Measurements from ENCODE around the gene PGPEP1.
"Not testable (repeated sequence)": the region's sequence is repeated elsewhere in the genome, so short reads cannot be mapped to it uniquely, and the experiment has no call there.

The PGPEP1 gene

DNA sequence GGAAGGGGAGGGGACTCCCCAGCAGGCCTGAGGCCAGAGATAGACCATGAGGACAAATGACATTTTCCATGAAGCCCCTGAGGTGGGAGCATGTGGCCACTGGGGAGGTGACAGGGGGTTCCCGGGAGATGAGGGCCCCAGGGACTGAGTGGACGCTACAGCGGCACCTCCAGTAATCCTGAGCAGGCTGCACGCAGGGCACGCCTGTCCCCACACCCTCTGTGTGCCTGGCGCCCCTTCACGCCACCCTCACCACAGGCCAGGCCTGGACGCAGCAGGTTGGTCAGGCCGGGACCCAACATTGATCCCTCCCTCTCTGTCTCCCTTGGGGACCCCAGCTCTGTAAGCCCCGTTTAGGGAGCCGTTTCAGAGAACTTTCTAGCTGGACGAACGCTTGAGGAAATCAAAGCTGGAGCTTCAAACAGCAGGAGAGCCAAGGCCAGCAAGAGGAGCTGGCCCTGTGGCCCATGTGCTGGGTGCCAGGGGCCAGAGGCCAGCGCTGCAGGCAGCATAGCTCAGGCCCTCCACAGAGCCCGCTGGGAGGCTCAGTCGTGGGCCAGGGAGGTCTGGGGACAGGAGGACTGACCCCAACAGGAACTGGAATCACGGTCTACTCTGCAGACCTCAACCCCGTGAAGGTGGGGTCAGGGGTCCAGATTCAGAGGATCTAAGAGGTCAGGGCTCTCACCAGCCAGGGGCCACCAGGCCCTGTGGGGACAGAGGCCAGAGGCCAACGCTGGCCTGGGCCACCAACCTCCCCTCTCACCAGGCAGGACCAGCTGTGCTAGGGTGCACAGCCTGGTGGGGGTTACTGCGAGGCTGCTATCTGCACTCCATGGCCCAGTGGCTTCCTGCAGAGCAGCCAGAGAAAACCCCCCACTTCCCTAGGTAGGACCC, 32.1 kb upstream of the PGPEP1 start:
- DNase-seq = no peak

DNA sequence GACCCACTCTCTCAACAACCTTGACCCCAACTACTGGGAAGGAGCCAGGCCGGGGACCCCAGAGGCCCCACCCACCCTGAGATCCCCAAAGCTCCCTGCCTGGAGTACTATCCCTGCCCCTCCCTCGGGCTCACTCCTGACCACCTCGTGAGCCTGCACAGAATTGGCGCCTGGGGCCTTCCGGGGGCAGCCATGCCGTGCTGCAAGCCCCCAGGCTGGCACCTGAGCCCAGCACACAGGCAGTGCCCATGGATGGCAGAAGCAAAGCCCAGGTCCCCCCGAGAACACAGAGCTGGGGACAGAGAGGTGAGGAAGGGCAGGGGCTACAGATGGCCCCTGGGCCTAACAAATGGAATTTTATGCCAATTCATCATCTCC, 31.5 kb upstream of the PGPEP1 start:
- DNase-seq = no peak

DNA sequence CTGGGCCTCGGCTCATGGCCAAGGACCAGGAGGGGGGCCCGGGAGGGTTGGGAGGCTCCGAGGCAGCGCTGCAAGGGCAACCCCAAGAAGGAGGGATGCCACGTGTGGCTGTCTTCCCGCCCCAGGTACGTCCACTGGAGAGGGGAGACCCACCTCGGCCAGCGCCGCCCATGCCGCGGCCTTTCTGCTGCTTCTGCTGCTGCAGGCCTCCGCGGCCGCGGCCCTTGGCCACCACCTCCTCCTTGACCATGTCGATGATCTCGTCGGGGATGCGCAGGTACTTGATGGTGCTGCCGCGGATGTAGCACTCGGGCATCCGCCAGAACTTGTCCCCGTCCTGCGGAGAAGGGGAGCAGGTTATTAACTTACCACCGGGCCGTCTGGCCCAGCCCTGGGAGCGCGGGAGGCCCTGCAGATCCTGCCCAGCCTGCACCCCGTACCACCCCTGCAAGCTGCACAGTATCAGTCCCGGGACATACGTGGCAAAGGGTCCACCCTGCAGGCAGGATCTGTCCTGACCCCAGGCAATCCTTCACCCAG, 30.8 kb upstream of the PGPEP1 start:
- no peak for DNase-seq

DNA sequence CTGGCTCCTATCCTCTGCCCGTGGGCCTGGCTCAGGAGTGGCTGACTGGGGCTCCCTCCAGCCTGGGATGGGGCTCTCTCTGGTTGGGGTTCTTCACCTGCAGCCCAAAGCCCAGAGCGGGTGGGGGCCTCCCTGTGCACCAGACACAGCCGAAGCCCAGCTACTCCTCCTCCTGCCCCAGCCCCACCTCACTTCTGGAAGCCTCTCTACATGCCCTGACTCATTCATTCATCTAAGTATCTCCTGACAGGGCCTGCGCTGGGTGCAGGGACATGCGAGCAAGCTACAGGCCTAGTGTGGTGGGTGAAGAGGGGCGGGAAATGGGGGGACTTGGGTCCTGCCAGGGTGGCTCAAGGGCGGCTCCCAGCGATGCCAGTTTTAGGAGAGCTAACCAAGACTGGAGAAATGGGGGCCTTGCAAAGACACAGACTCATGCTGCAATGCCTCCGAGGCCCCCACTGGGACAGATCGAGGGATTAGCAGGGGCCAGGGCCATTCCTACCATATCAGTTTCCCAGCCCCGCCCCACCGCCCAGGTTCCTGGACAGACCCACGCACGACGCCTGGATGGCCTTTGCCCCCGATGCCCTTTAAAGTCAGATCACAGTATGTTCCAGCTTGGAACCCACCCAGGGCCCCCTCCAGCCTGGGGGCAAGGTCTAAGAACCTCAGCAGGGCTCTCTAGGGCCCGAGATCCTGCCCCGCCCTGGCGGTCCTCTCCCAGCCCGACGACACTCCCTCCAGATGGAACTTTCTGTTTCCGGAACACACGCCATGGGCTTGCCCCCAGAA, 30.1 kb upstream of the PGPEP1 start:
- DNase-seq = no peak

DNA sequence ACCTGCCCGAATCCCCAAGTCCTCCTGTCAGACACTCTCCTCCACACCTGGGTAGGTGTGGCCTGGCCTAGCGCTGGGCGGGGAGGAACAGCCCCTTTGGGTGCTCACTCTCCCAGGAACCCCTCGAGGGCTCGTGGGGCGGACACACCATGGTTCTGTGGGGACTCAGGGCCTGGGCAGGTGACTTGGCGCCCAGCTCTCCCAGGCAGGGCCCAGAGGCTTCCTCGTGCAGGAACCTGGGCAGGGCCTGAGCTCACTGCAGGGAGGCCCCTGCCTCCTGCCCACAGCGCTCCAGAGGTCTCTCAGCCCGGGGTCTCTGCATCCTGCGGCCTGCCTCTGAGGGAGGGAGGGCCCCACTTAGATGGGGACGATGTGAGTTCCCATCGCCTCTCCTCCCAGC, 29.4 kb upstream of the PGPEP1 start:
- no peak for DNase-seq

DNA sequence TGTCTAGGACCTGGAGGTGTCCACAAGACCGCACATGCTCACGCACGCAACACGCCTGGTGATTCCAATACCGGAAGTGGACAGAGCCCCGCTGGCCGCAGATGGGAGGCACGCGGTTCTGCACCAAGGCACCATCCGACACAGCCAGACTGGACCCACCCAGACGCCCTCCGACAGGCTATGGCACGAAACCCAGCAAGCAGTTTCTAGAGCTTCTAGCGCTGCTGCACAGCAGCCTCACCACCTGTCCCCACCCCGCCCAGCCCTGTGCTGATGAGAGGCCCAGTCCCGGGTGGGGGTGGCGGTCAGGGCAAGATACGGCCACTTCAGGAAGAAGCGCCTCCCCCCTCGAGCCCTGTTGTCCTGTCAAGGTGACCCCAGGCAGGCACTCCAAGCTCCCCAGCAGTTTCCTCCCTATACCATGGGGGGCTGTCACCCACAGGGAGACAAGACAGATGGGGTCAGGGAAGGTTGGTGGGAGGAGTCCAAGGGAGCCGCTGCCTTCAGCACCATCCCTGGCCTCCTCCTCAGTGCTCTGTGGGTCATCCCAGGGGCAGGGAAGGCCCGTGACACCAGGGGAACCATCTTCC, 28.8 kb upstream of the PGPEP1 start:
- DNase-seq = no peak

DNA sequence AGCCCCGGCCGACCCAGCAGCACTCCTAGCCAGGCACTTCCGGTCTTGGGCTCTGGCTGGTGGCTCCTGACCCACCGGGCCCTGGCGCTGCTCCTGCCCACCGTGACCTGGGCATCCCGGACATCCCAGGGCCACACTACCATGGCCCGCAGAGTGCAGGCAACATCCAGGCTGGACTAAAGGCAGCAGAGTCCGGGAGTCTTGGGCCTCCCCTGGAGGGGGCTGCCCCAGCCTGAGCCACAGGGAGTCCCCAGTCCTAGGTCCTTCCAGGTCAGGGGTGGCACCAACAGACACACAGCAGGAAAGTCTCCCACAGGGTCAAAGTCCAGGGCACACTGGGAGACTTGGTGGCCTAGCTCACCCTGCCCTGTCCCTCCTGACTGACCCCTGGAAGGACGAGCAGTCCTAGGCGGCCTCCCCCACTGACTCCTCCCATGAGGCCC, 28.3 kb upstream of the PGPEP1 start:
- no peak for DNase-seq

DNA sequence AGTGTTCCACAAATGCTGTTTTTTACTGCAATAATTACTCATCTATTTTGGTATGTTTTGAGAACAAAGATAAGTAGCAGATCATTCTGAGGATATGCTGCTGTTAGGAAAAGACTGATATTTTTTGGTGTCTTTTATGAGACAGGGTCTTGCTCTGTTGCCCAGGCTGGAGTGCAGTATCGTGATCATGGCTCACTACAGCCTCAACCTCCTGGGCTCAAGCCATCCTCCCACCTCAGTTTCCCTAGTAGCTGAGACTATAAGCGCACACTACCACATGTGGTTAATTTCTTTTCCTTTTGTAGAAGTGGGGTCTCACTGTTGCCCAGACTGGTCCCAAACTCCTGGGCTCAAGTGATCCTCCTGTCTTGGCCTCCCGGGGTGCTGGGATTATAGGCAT, 27.0 kb upstream of the PGPEP1 start:
- no peak for DNase-seq

DNA sequence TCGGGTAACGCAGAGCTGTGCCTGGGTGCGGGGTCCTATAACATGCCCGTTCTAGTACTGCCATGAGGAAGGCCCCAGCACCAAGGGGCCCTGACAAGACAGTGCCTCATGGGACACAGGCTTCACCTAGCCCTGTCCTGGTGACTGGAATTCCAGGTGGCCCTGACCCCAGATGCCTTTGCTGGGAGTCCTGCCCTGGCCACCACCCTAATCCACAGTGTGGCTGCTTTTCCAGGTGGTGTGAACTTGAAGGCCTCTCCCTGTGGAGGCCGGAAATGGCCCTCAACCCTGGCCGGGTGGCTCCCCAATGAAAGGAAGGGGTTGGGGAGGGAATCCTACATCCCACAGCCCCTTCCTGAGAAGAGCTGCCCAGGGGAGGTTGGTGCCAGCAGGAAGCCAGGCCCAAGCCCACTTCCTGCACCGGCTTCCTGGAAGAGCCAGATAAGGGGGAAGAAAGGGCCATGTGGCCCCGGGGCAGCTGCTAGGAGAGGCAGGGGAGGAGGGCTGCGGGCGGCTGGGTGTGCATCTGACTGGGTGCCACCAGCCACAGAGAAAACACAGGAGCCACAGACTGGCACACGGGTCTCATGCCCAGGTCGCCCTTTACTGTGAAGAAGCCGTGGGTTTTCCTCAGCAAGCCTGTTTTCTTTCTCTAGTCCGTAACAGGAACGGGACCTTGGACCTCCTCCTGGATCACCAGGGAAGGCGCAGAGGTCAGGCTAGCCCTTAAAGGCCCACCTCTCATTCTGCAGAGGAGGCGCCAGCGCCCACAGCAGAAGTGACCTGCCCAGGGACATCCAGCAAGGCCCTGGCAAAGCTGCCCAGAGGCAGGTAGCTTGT, 22.2 kb upstream of the PGPEP1 start:
- no peak for DNase-seq

DNA sequence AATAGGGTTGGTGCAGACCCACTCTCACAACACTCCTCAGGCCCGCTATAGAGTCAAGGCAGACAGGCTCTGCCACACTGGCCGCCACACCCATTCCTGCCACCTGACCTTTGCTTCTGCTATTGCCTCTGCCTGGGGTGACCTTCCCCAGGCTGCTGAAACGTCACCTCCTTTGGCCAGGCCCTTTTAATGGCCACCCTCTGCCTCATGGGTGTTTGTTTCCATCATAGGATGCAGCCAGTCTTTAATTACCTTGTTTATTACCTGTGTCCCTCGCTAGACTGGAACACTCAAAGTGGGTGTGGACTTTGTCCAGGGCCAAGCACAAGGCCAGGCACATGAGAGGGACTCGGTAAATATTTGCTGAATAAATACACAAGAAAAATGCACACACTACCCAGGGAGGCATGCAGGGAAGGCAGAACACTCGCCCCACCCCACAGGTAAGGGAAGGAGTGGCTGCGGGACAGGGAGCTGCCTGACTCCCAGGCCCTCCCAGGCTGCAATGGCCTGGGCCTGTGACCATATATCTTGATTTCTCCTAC, 20.7 kb upstream of the PGPEP1 start:
- no peak for DNase-seq

DNA sequence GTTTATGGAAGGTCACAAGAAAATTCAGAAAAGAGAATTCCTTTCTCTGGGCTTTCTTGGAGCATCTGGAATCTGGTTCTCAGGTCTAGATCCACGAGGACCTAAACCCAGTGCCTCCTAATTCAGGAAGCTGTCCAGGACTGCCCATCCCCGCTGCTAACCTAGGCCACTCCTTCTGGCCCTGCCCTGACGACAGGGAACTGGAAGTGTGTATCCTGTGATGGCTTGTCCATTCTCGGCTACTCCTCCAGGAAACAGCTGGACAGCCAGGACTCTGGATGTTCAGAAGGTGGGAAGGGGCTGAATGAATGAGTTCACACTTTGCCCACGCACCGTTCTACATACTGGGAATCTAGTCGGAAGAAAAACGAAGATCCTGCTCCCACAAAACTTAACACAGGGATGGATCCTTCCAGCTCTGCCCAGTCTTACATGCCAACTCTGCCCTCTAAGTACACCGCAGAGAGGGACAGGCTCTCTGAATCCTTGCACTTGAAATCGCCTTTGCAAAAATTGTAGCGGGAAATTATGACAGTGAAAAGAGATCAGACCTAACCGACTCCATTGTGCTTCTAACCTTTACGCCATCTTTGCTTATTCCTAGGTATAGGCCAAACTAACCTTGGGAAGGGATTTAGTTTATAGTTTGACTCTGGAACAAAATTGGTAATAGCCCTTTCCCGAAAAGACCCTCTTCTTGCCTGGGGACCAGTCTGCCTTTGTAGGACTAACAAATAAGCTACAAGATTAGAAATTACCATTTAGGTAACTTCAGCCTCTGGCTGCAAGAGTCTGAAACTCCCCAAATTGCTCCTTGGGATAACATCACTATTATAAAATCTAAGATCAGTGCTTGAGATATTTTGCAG, 19.3 kb upstream of the PGPEP1 start:
- no peak for DNase-seq

DNA sequence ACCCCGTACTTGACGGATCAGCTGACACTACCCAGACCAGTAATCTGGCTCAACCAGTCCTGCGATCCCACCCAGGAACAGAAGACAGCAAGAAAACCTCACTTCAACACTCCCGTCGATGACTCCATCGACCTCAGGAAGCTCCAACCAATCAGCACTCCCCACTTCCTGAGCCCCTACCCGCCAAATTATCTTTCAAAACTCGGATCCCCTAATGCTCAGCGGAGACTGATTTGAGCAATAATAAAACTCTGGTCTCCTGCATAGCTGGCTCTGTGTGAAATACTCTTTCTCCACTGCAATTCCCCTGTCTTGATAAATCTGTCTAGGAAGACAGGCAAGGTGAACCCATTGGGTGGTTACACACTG, 18.7 kb upstream of the PGPEP1 start:
- no peak for DNase-seq

DNA sequence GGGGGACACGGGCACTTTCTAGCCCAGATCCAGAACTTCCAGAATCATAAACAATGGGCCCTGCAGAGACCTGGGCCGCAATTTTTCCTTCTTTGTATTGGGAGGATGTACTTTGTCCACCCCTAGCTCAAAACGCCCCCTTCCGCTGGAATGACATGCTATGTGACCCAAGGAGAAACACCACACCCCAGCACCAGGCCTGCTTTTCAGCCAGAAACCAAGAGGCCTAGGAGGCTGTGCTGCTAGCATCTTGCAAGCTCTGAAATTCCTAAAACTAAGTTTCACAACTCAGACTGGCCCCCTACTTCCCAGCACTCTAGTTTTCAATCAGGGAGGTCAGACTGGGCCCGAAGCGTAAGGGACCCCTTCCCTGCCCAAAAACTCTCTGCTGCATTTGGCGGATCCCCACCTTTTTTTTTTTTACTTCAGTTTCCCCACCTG, 18.1 kb upstream of the PGPEP1 start:
- no peak for DNase-seq

DNA sequence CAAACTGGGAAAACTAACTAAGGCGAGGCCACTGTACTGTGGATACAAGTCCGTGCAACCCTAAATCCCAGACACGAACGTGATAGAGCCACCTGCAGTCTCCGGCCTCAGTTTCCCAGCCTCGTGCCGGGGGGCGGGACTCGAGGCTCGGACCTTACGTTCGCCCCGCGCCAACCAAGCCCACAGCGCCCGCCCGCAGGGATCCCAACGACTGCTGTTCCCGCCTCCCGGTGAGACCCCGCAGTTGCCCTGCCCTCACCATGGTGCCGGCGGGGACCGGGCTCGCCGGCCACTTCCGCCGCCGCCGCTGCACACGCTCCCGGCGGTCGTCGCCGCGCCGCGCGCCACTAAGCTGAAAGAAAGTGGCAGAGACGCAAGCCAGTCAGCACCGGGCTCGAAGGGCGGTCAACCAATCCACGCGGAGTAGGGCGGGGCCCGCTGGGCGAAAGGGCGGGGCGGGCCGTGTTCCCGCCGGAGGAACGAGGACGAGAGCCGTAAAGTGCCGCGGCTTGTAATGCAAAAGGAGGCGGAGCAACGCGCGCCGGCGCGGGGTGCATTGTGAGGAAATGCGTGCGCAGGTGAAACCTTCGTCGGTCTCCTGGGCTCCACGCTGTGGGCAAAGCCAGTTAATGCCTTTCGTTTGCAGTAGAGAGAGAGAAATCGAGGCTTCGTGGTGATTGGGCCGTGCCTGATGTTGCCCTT, 17.5 kb upstream of the PGPEP1 start, which contains the start of gene LSM4:
TSS of gene LSM4 (minus strand) at position 318 of the 702 bp plus-strand sequence. CDS start at position 262, 56 bp downstream.
- peak; percentile 97 to 99 (median 99) for DNase-seq

DNA sequence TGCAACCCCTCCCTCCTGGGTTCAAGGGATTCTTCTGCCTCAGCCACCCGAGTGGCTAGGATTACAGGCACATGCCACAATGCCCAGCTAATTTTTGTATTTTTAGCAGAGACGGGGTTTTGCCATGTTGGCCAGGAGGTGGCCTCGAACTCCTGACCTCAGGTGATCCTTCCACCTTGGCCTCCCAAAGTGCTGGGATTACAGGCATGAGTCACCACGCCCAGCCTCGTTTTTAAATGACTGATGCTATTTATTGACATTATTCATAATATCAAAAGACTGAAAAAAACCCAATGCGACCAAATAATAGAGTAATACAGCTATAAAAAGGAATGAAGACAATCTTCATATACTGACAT, 16.0 kb upstream of the PGPEP1 start:
- DNase-seq = not testable (repeated sequence)

DNA sequence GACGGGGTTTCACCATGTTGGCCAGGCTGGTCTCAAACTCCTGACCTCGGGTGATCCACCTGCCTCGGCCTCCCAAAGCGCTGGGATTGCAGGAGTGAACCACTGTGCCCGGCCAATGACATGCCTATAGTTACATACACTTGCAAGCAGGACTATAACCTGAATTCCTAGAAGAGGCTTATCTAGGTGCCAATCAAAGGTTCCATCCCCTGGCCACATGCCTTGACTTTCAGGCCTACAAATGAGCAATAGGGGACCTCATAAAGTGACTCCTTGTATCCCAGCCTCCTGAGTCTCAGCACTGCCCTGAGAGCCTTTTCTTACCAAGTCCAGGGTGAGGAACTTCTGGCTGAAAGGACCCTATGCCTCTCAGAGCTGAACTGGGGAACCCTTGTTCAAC, 13.6 kb upstream of the PGPEP1 start:
- no peak for DNase-seq

DNA sequence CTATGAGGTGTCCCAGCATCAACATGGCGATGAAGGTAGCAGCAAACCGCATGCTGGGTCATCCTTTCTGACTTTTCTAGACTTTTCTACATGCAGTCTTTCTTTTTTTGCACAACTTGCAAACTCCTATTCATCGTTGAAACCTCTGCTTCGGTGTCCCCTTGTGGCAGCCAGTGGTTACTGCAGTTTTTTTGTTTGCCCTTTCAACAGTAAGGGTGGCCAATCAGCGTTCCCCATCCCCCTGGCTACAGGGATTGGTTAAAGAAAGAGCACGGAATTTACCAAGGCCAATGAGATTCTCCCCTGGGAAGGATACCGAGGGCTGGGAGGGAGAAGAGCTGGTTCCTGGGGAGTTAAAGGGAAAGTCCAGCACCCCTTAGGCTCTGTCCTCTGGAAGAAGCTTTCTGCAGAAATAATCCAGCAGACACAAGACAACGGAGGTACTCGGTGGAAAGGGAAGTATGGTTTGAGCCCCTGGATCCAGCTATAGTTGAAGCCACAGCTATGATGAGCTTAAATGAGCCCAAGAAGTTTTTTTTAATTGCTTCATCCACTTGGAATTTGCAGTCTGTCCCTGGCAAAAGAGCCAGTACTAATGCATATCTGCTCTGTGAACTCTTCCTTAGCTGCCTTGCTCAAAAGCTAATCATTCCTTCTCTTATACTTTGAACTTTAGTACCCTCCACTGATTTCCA, 11.9 kb upstream of the PGPEP1 start:
- peak; percentile 59 to 70 (median 65) for DNase-seq

DNA sequence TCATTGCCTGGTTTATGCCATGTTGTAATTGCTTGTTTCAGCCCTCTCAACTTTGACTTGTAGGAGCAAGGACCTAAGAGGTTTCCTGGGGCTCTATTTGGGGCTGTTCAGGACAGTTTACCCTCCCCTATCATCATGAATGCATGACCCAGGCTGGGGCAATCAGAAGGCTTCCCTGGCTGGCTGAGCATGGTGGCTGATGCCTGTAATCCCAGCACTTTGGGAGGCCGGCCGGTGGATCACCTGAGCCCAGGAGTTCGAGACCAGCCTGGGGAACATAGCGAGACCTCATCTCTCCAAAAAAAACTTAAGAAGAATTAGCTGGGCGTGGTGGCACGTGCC, 11.4 kb upstream of the PGPEP1 start:
- no peak for DNase-seq

DNA sequence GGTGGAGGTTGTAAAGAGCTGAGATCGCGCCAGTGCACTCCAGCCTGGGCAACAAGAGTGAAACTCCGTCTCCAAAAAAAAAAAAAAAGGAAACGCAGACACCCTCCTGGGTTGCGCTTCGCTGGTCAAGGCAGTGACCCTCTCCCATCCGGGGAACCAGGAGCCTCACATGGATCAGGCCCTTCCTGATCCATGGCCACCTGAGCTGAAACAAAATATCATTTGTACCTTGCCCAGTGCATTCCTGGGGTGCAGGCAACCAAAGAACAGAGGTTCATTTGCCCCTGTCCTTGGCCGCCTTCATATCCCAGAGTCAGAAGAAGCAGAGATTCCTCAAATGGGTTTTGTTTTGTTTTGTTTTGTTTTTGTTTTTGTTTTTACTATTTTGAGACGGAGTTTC, 9.5 kb upstream of the PGPEP1 start:
- no peak for DNase-seq

All from activated CD4-positive, CD25-positive, alpha-beta regulatory T cell (primary cell).